Fibroblast of lung (primary cell): ENCODE data around the gene ITPA. TPM values are rescaled to one million over a fixed set of nuclear protein-coding genes. Genes with fewer than 3 reads are reported as not detected.

Experiments used
- DNase-seq, 2 donors: peaks; one replicate each; pipeline versions ENCODE4 v3.0.0 to v3.0.0-alpha.2; 2010; ENCODE audit warnings: low read depth in 2 of 2
- H2AFZ ChIP-seq: 2 replicates; pipeline ENCODE4 v1.5.1; 2012; ENCODE audit warnings: low read length, control low read depth, inconsistent platforms
- H3K27ac ChIP-seq: 2 replicates; pipeline ENCODE4 v1.5.1; 2011; ENCODE audit warnings: low read length, control low read depth; ENCODE audit not compliant: insufficient read depth
- H3K27me3 ChIP-seq: 2 replicates; pipeline ENCODE4 v1.5.1; 2011; ENCODE audit warnings: mild to moderate bottlenecking, low read length; ENCODE audit not compliant: control insufficient read depth, insufficient read depth
- H3K36me3 ChIP-seq: 2 replicates; pipeline ENCODE4 v1.5.1; 2011; ENCODE audit warnings: low read length; ENCODE audit not compliant: control insufficient read depth, insufficient read depth
- H3K4me1 ChIP-seq: 2 replicates; pipeline ENCODE4 v1.5.1; 2011; ENCODE audit warnings: low read length; ENCODE audit not compliant: control insufficient read depth, insufficient read depth; ENCODE audit errors: extremely low read depth
- H3K4me2 ChIP-seq: 2 replicates; pipeline ENCODE4 v1.5.1; 2011; ENCODE audit warnings: low read length, control low read depth; ENCODE audit not compliant: insufficient read depth; ENCODE audit errors: extremely low read depth
- H3K4me3 ChIP-seq, 4 experiments: fragments of 200-600 bp in 1 of 4; sonication (generic) in 1 of 4; replicated peaks in 1 of 4; 2 replicates each; pipeline ENCODE4 v1.5.1; 2011 to 2016; ENCODE audit warnings: low read length in 4 of 4, low read depth in 3 of 4, mild to moderate bottlenecking in 3 of 4, control low read depth in 2 of 4, inconsistent platforms in 1 of 4, mixed read lengths in 1 of 4; ENCODE audit not compliant: insufficient read depth in 1 of 4; ENCODE audit errors: control extremely low read depth in 1 of 4
- H3K79me2 ChIP-seq: 2 replicates; pipeline ENCODE4 v1.5.1; 2012; ENCODE audit warnings: mild to moderate bottlenecking, low read length, inconsistent platforms; ENCODE audit not compliant: control insufficient read depth, insufficient read depth
- H3K9ac ChIP-seq: 2 replicates; pipeline ENCODE4 v1.5.1; 2011; ENCODE audit warnings: mild to moderate bottlenecking, low read length, control low read depth; ENCODE audit not compliant: insufficient read depth
- H3K9me3 ChIP-seq: 2 replicates; pipeline ENCODE4 v1.5.1; 2012; ENCODE audit warnings: low read depth, low read length; ENCODE audit not compliant: control insufficient read depth, insufficient read depth
- H4K20me1 ChIP-seq: 2 replicates; pipeline ENCODE4 v1.5.1; 2011; ENCODE audit warnings: low read length; ENCODE audit not compliant: control insufficient read depth, insufficient read depth; ENCODE audit errors: extremely low read depth
- CTCF ChIP-seq, 2 donors: IDR thresholded peaks in 1 of 2; conservative IDR thresholded peaks in 1 of 2; 1 replicate in 1 of 2; 2 replicates in 1 of 2; pipeline ENCODE4 v1.5.1; 2011 to 2012; ENCODE audit warnings: low read length in 2 of 2, control low read depth in 1 of 2, inconsistent platforms in 1 of 2, low read depth in 1 of 2, mild to moderate bottlenecking in 1 of 2
- EZH2 ChIP-seq: IDR thresholded peaks from 2 replicates; pipeline ENCODE4 v1.5.1; 2012; ENCODE audit warnings: low read length, control low read depth, mild to moderate bottlenecking; ENCODE audit errors: missing control alignments
- polyA plus RNA-seq, 2 donors: library from polyadenylated mRNA; depleted of rRNA in 1 of 2; stranded (reverse) in 1 of 2; unstranded in 1 of 2; fragments of >200 nt; gene quantifications; 2 replicates each; pipeline ENCODE4 v1.2.1, GENCODE V29; 2011 to 2012; ENCODE audit warnings: missing spikeins in 1 of 2
- total RNA-seq: library from RNA; depleted of rRNA; stranded (reverse); fragments of >200 nt; gene quantifications from 2 replicates; pipeline ENCODE4 v1.2.1, GENCODE V29; 2014

ITPA gene
- total and polyA plus RNA-seq, 2 donors (not counting 1 experiment from before 2014, with no cell fraction given): 21.3 to 32.2 TPM

- H4K20me1 ChIP-seq: no peaks in the 10 kb centered on the region
- H3K4me3 ChIP-seq: no peak overlapping the region
- H3K27ac ChIP-seq: no peak overlapping the region
- peak; percentile 35 to 36 for DNase-seq
- no peak overlapping the region for H2AFZ ChIP-seq
- H3K4me2 ChIP-seq: no peak overlapping the region
- no peaks in the 10 kb centered on the region for H3K4me1 ChIP-seq
- no peaks in the 10 kb centered on the region for H3K36me3 ChIP-seq
- H3K79me2 ChIP-seq: no peaks in the 10 kb centered on the region
- peaks cover 12% of the 10 kb centered on the region for H3K27me3 ChIP-seq
- TF ChIP-seq CTCF (conservative IDR thresholded peaks at IDR 0.05 in 1 of 2, IDR thresholded peaks at IDR 0.05 in 1 of 2; ENCODE audit: low read depth in 1 of 2, low read length in 2 of 2): no peak
- no peak for TF ChIP-seq EZH2
- no peak overlapping the region for H3K9ac ChIP-seq
- no peaks in the 10 kb centered on the region for H3K9me3 ChIP-seq
Observed at GRCh38 chr20:3235666-3236324, 26.5 kb downstream of the ITPA start.

GRCh38 chr20:3237011-3237957 lies 28.0 kb downstream of the ITPA start:
- H3K79me2 ChIP-seq: no peaks in the 10 kb centered on the region
- H3K4me3 ChIP-seq: peak overlapping the region in 1 of 4 experiments; percentile 85
- no peak overlapping the region for H3K27ac ChIP-seq
- H3K36me3 ChIP-seq: no peaks in the 10 kb centered on the region
- no peak overlapping the region for H3K9ac ChIP-seq
- H3K27me3 ChIP-seq: peaks cover 15% of the 10 kb centered on the region
- H2AFZ ChIP-seq: no peak overlapping the region
- DNase-seq: no peak
- TF ChIP-seq EZH2: no peak
- TF ChIP-seq CTCF (conservative IDR thresholded peaks at IDR 0.05 in 1 of 2, IDR thresholded peaks at IDR 0.05 in 1 of 2; ENCODE audit: low read depth in 1 of 2, low read length in 2 of 2): no peak
- H3K4me1 ChIP-seq: no peaks in the 10 kb centered on the region
- H3K4me2 ChIP-seq: peak overlapping the region; percentile 54
- H3K9me3 ChIP-seq: no peaks in the 10 kb centered on the region
- no peaks in the 10 kb centered on the region for H4K20me1 ChIP-seq

GRCh38 chr20:3237958-3238615 lies 28.8 kb downstream of the ITPA start:
- no peaks in the 10 kb centered on the region for H3K36me3 ChIP-seq
- no peak overlapping the region for H3K9ac ChIP-seq
- no peak overlapping the region for H3K27ac ChIP-seq
- H3K4me2 ChIP-seq: peak overlapping the region; percentile 62
- peak overlapping the region; percentile 20 to 85 (median 59) for H3K4me3 ChIP-seq
- H2AFZ ChIP-seq: no peak overlapping the region
- TF ChIP-seq CTCF (conservative IDR thresholded peaks at IDR 0.05 in 1 of 2, IDR thresholded peaks at IDR 0.05 in 1 of 2; ENCODE audit: low read depth in 1 of 2, low read length in 2 of 2) (no peak), EZH2 (peak; percentile 60)
- DNase-seq: no peak
- H4K20me1 ChIP-seq: no peaks in the 10 kb centered on the region
- no peaks in the 10 kb centered on the region for H3K79me2 ChIP-seq
- no peaks in the 10 kb centered on the region for H3K4me1 ChIP-seq
- H3K9me3 ChIP-seq: no peaks in the 10 kb centered on the region
- peaks cover 15% of the 10 kb centered on the region for H3K27me3 ChIP-seq
